Measurements from ENCODE around the gene DBNDD1. TPM values are rescaled to one million over a fixed set of nuclear protein-coding genes. Genes with fewer than 3 reads are reported as not detected.

Gene DBNDD1
- total RNA-seq, 4 donors from 2014 or later, result 2.1 to 14.3 (median 5.1) TPM

DNA sequence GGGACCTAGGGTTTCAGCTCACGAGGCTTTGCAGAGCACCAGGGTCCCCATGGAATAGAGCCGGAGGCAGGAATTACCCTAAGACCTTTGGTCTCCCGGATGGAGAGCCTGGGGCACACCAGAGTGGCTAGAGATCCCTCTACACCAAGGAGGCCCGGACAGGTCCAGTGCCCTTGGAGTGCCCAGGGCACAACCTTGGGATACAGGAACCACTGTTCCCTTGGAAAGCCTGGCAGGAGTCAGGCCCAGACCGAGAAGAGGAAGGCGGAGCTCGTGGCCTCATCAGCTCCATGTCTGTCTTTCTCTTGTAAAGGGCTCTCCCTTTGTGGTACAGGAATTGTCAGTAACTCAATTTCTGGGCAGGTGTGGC lies 3.8 kb upstream of the DBNDD1 start:
- no peaks in the 10 kb centered on the region for H3K27me3 ChIP-seq
- intact Hi-C loops (cut with DNase I), result no loop called here
- peaks cover 0 to 6% (median 2%) of the 10 kb centered on the region in 4 donors for H3K36me3 ChIP-seq
- H3K9me3 ChIP-seq, result no peaks in the 10 kb centered on the region
- peak overlapping the region; percentile 70 to 91 (median 85) for H3K4me3 ChIP-seq
- WGBS, result 39% methylated on average over 7 of the region's 7 CpGs
- peak overlapping the region; percentile 71 to 85 (median 76) for H3K27ac ChIP-seq (replicated peaks in 1 of 4)
- no peak for DNase-seq (ENCODE audit: extremely low spot score)
- peaks cover 14 to 51% (median 41%) of the 10 kb centered on the region in 4 donors for H3K4me1 ChIP-seq
- TF ChIP-seq, protein P1, sequence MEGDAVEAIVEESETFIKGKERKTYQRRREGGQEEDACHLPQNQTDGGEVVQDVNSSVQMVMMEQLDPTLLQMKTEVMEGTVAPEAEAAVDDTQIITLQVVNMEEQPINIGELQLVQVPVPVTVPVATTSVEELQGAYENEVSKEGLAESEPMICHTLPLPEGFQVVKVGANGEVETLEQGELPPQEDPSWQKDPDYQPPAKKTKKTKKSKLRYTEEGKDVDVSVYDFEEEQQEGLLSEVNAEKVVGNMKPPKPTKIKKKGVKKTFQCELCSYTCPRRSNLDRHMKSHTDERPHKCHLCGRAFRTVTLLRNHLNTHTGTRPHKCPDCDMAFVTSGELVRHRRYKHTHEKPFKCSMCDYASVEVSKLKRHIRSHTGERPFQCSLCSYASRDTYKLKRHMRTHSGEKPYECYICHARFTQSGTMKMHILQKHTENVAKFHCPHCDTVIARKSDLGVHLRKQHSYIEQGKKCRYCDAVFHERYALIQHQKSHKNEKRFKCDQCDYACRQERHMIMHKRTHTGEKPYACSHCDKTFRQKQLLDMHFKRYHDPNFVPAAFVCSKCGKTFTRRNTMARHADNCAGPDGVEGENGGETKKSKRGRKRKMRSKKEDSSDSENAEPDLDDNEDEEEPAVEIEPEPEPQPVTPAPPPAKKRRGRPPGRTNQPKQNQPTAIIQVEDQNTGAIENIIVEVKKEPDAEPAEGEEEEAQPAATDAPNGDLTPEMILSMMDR (IDR thresholded peaks at IDR 0.05), result no peak
- TF ChIP-seq EP300 (IDR thresholded peaks at IDR 0.05), result no peak
- no peak for TF ChIP-seq POLR2A (IDR thresholded peaks at IDR 0.05; ENCODE audit: low read depth)
- TF ChIP-seq POLR2AphosphoS5 (IDR thresholded peaks at IDR 0.05), result no peak

DNA sequence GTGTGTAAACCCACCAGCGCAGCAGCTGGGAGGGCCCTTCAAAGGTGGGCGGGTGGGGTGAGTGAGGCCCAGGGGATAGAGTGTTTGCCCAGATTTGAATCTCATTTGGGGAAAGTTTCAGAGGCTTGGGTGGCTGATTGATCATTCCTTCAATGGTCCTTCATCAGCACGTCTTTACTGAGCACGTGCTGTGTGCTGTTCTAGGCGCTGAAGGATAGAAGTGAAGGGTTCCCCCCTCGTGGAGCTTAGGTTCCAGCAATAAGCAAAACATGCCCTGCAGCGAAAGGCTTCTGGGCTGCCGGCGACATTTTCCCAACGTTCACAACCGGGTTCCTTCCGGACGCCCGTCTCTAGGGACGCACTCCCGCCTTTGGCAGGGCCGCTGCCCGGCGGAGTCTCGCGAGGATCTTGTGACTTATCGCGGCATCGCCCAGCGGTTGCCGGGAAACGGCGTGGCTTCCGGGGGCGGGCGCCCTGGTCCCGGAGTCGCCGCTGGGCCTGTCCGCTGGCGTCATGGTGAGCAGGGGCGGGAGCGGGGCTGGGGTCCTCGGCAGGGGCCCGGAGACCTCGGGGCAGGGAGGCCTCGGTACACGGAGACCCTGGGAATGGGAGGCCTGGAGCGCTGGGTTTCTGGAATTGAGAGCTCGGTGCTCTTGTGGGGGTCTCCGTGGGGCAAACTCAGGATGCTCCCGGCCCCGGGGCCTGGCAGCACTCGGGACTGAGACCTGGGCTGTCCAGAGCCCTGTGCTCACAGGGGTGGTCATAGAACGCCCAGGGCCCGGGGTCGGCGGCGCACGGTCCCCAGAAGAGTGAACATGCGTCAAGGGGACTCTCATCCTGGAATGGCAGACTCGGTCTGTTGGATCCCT lies 3.2 kb upstream of the DBNDD1 start:
- H3K27ac ChIP-seq (replicated peaks in 1 of 4), result peak overlapping the region; percentile 71 to 85 (median 76)
- DNase-seq (ENCODE audit: extremely low spot score), result peak; percentile 95
- H3K27me3 ChIP-seq, result no peaks in the 10 kb centered on the region
- no peaks in the 10 kb centered on the region for H3K9me3 ChIP-seq
- WGBS, result 10% methylated on average over 29 of the region's 57 CpGs
- no peak for TF ChIP-seq EP300 (IDR thresholded peaks at IDR 0.05)
- no peak for TF ChIP-seq POLR2A (IDR thresholded peaks at IDR 0.05; ENCODE audit: low read depth)
- peak; percentile 65 to 68 for TF ChIP-seq POLR2AphosphoS5 (IDR thresholded peaks at IDR 0.05)
- TF ChIP-seq, protein P1 (IDR thresholded peaks at IDR 0.05), result no peak
- H3K4me1 ChIP-seq, result peaks cover 14 to 51% (median 42%) of the 10 kb centered on the region in 4 donors
- H3K36me3 ChIP-seq, result peaks cover 0 to 2% (median under 1%) of the 10 kb centered on the region in 4 donors
- H3K4me3 ChIP-seq, result peak overlapping the region; percentile 70 to 91 (median 85)
- intact Hi-C loops (cut with DNase I), result no loop called here

DNA sequence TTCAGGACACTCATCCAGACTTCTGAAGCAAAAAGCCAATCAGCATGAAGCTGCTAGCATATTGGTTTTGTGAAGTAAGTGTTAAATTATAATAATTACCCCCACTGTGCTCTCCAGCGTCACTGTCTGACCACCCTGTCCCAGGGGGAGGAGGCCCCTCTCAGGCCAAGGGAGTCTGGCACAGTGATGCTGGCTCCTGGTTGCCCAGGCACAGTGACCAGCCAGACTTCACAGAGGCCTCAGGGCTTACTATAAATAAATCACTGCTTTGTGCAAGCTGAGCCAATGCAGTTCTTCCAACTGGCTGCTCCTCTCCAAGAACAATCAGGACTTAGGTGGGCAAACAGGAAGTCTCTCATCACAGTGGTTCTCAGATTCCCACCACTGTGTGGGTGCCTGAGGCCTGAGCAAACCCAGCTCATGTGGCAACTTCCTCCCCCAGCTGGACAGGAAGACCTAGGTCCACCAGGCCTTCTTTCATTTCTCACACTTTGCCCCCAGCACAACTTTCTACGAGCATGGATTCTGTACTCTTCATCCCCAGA lies 1.7 kb upstream of the DBNDD1 start:
- no peak for DNase-seq (ENCODE audit: extremely low spot score)
- H3K4me1 ChIP-seq, result peaks cover 14 to 51% (median 42%) of the 10 kb centered on the region in 4 donors
- intact Hi-C loops (cut with DNase I), result no loop called here
- H3K27ac ChIP-seq (replicated peaks in 1 of 4), result no peak overlapping the region
- TF ChIP-seq, protein P1 (IDR thresholded peaks at IDR 0.05), result no peak
- TF ChIP-seq POLR2A (IDR thresholded peaks at IDR 0.05; ENCODE audit: low read depth) (no peak), EP300 (IDR thresholded peaks at IDR 0.05) (no peak), POLR2AphosphoS5 (IDR thresholded peaks at IDR 0.05) (no peak)
- WGBS, result 79% methylated on average over 2 of the region's 2 CpGs
- H3K36me3 ChIP-seq, result no peaks in the 10 kb centered on the region
- no peak overlapping the region for H3K4me3 ChIP-seq
- H3K9me3 ChIP-seq, result no peaks in the 10 kb centered on the region
- H3K27me3 ChIP-seq, result no peaks in the 10 kb centered on the region

DNA sequence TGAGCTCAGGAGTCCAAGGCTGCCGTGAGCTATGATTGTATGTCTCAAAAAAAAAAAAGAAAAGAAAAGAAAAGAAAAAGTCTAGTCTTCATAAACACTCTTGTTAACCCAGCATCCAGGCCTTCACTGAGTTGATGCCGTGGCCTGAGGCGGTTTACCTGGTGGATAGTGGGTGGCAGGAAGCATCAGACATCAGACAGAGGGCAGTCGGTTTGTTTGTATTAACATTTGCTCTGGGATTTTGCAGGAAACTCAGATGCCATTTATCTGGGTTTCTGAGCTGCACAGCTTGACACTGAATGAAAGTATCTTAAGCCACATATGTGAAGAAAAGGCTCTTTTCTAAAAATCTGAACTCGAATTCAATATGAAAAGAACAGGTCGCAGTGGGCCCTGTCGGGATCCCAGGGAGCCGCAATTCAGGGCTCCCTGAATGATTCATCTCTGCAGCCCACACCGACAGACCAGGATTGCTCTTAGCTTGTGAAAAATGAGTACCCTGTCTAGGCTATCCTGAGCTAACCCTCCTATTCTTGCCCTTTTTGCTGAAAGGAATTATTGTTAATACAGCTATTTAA lies 1.1 kb upstream of the DBNDD1 start:
- H3K27ac ChIP-seq (replicated peaks in 1 of 4), result peak overlapping the region in 1 of 4 donors; percentile 45
- TF ChIP-seq POLR2AphosphoS5 (IDR thresholded peaks at IDR 0.05), result no peak
- TF ChIP-seq, protein P1 (IDR thresholded peaks at IDR 0.05), result no peak
- no peak for TF ChIP-seq POLR2A (IDR thresholded peaks at IDR 0.05; ENCODE audit: low read depth)
- TF ChIP-seq EP300 (IDR thresholded peaks at IDR 0.05), result no peak
- no peaks in the 10 kb centered on the region for H3K27me3 ChIP-seq
- H3K36me3 ChIP-seq, result no peaks in the 10 kb centered on the region
- WGBS, result 81% methylated on average over 9 of the region's 9 CpGs
- H3K9me3 ChIP-seq, result no peaks in the 10 kb centered on the region
- H3K4me1 ChIP-seq, result peaks cover 14 to 51% (median 42%) of the 10 kb centered on the region in 4 donors
- intact Hi-C loops (cut with DNase I), result no loop called here
- peak overlapping the region; percentile 67 to 84 (median 74) for H3K4me3 ChIP-seq
- no peak for DNase-seq (ENCODE audit: extremely low spot score)
